Measurements from ENCODE around the gene THAP4.
"Not testable (repeated sequence)": the region's sequence is repeated elsewhere in the genome, so short reads cannot be mapped to it uniquely, and the experiment has no call there.

The THAP4 gene

GRCh38 chr2:241609859-241610793 is 26.8 kb downstream of the THAP4 start:
- FAIRE-seq: no peak

GRCh38 chr2:241608881-241609280 is 28.1 kb downstream of the THAP4 start:
- FAIRE-seq: no peak

GRCh38 chr2:241607162-241607885 is 29.6 kb downstream of the THAP4 start:
- FAIRE-seq: no peak

- no peak for FAIRE-seq
These were observed 30.8 kb downstream of the THAP4 start for GRCh38 chr2:241606186-241606585.

- no peak for FAIRE-seq
These were observed 33.3 kb downstream of the THAP4 start for GRCh38 chr2:241603686-241604085.

- FAIRE-seq: no peak
These were observed 34.2 kb downstream of the THAP4 start for GRCh38 chr2:241602720-241603119.

GRCh38 chr2:241601841-241602240 is 35.1 kb downstream of the THAP4 start:
- FAIRE-seq: no peak

GRCh38 chr2:241599615-241600014 is 37.3 kb downstream of the THAP4 start:
- no peak for FAIRE-seq

GRCh38 chr2:241598487-241598886 is 38.5 kb downstream of the THAP4 start:
- no peak for FAIRE-seq

- FAIRE-seq: no peak
These were observed 38.9 kb downstream of the THAP4 start for GRCh38 chr2:241598061-241598460.

- FAIRE-seq: no peak
These were observed 39.4 kb downstream of the THAP4 start for GRCh38 chr2:241597561-241597960.

GRCh38 chr2:241595600-241596140 is 41.3 kb downstream of the THAP4 start:
- FAIRE-seq: no peak

- FAIRE-seq: no peak
These were observed 43.7 kb downstream of the THAP4 start for GRCh38 chr2:241593271-241593670.

GRCh38 chr2:241592126-241592845 is 44.7 kb downstream of the THAP4 start:
- FAIRE-seq: no peak

- not testable (repeated sequence) for FAIRE-seq
These were observed 46.2 kb downstream of the THAP4 start for GRCh38 chr2:241590496-241591455.

- not testable (repeated sequence) for FAIRE-seq
These were observed 47.1 kb downstream of the THAP4 start for GRCh38 chr2:241589863-241590262.

GRCh38 chr2:241586564-241587264 is 50.2 kb downstream of the THAP4 start:
- FAIRE-seq: no peak

- no peak for FAIRE-seq
These were observed 52.5 kb downstream of the THAP4 start for GRCh38 chr2:241584436-241584835.

GRCh38 chr2:241582806-241583205 is 54.2 kb downstream of the THAP4 start:
- FAIRE-seq: no peak

- FAIRE-seq: no peak
These were observed 54.6 kb downstream of the THAP4 start for GRCh38 chr2:241582328-241582727.

- no peak for FAIRE-seq
These were observed 57.7 kb downstream of the THAP4 start for GRCh38 chr2:241579281-241579680.
